Gastrocnemius medialis (tissue), 4 donors: Measurements from ENCODE around the gene DUSP6.

ENCODE experiments used
- POLR2A ChIP-seq, 2 donors: fragments of 450-650 bp; IDR thresholded peaks; one replicate each; pipeline ENCODE4 v1.6.1; 2017; ENCODE audit warnings: antibody characterized with exemption in 2 of 2, mild to moderate bottlenecking in 2 of 2, moderate library complexity in 2 of 2
- TF ChIP-seq, protein P1 (sequence below), 5 experiments: fragments of 450-650 bp in 3 of 5; fragments of 200-600 bp in 2 of 5; sonication (generic) in 2 of 5; IDR thresholded peaks in 4 of 5; conservative IDR thresholded peaks in 1 of 5; 1 replicate in 4 of 5; 2 replicates in 1 of 5; pipeline ENCODE4 v1.5.1; 2016 to 2019; ENCODE audit warnings: antibody characterized with exemption in 5 of 5, mild to moderate bottlenecking in 3 of 5, moderate library complexity in 3 of 5

GRCh38 chr12:89309815-89310214, 42.5 kb downstream of the DUSP6 start:
- TF ChIP-seq POLR2A (IDR thresholded peaks at IDR 0.05), result no peak
- TF ChIP-seq, protein P1, sequence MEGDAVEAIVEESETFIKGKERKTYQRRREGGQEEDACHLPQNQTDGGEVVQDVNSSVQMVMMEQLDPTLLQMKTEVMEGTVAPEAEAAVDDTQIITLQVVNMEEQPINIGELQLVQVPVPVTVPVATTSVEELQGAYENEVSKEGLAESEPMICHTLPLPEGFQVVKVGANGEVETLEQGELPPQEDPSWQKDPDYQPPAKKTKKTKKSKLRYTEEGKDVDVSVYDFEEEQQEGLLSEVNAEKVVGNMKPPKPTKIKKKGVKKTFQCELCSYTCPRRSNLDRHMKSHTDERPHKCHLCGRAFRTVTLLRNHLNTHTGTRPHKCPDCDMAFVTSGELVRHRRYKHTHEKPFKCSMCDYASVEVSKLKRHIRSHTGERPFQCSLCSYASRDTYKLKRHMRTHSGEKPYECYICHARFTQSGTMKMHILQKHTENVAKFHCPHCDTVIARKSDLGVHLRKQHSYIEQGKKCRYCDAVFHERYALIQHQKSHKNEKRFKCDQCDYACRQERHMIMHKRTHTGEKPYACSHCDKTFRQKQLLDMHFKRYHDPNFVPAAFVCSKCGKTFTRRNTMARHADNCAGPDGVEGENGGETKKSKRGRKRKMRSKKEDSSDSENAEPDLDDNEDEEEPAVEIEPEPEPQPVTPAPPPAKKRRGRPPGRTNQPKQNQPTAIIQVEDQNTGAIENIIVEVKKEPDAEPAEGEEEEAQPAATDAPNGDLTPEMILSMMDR (IDR thresholded peaks at IDR 0.05 in 4 of 5, conservative IDR thresholded peaks at IDR 0.05 in 1 of 5), result no peak
